Endothelial cell of umbilical vein (primary cell): ENCODE results near the gene TMEM154. TPM values are rescaled to one million over a fixed set of nuclear protein-coding genes. Genes with fewer than 3 reads are reported as not detected.

Experiments
- BruUV-seq: library from RNA; stranded (reverse); fragments of 400-500 nt; replicated peaks from 2 replicates; lab custom pipeline; 2021; lab: Mats Ljungman, UMichigan
- CTCF ChIA-PET: fragments of 300-600, 350-600 bp; sonication (Branson Sonifier 250); formaldehyde crosslinking; loops from one replicate; lab custom pipeline; 2021; ENCODE audit warnings: antibody characterized with exemption, inconsistent platforms; lab: Charles Lee
- POLR2A ChIA-PET: fragments of 300-600, 350-600 bp; sonication (Branson Sonifier 250); formaldehyde crosslinking; loops from one replicate; lab custom pipeline; 2021; ENCODE audit warnings: antibody characterized with exemption, inconsistent platforms; lab: Charles Lee
- DNase-seq: peaks from one replicate; pipeline ENCODE4 v3.0.0-alpha.2; 2011; ENCODE audit warnings: low read depth, low spot score
- FAIRE-seq: peaks from 2 replicates; lab custom pipeline; 2011; peaks lifted over from hg19 to GRCh38; lab: Jason Lieb, UNC
- H2AFZ ChIP-seq: 2 replicates; pipeline ENCODE4 v1.6.0; 2012; ENCODE audit warnings: low read depth, low read length, control low read depth, inconsistent platforms
- H3K27ac ChIP-seq: 2 replicates; pipeline ENCODE4 v1.5.1; 2011; ENCODE audit warnings: low read depth, mild to moderate bottlenecking, control low read depth, low read length, moderate library complexity; ENCODE audit not compliant: insufficient read depth
- H3K27me3 ChIP-seq, 2 experiments: 2 replicates each; pipeline versions ENCODE4 v1.6.0 to v1.6.1; 2011; ENCODE audit warnings: low read length in 2 of 2, mixed read lengths in 1 of 2; ENCODE audit not compliant: control insufficient read depth in 2 of 2, insufficient read depth in 2 of 2
- H3K36me3 ChIP-seq, 2 experiments: 2 replicates in 1 of 2; 3 replicates in 1 of 2; pipeline ENCODE4 v1.5.1; 2011; ENCODE audit warnings: low read length in 2 of 2, mild to moderate bottlenecking in 1 of 2, moderate library complexity in 1 of 2; ENCODE audit not compliant: control insufficient read depth in 2 of 2, insufficient read depth in 2 of 2; ENCODE audit errors: extremely low read depth in 1 of 2
- H3K4me1 ChIP-seq: 3 replicates; pipeline ENCODE4 v1.5.1; 2011; ENCODE audit warnings: mild to moderate bottlenecking, low read length; ENCODE audit not compliant: control insufficient read depth, insufficient read depth; ENCODE audit errors: extremely low read depth
- H3K4me2 ChIP-seq: 2 replicates; pipeline ENCODE4 v1.6.1; 2011; ENCODE audit warnings: low read length, control low read depth, mixed read lengths; ENCODE audit not compliant: insufficient read depth
- H3K4me3 ChIP-seq, 3 experiments: fragments of 200-600 bp in 1 of 3; sonication (generic), shearing (Covaris generic) in 1 of 3; replicated peaks in 1 of 3; 2 replicates each; pipeline ENCODE4 v1.5.1; 2011 to 2016; ENCODE audit warnings: control low read depth in 3 of 3, low read length in 3 of 3, mild to moderate bottlenecking in 2 of 3, inconsistent platforms in 1 of 3, low read depth in 1 of 3, moderate library complexity in 1 of 3; ENCODE audit not compliant: insufficient read depth in 1 of 3
- H3K79me2 ChIP-seq: 2 replicates; pipeline ENCODE4 v1.6.0; 2012; ENCODE audit warnings: low read length, inconsistent platforms; ENCODE audit not compliant: control insufficient read depth, insufficient read depth
- H3K9ac ChIP-seq: replicated peaks from 2 replicates; pipeline ENCODE3; 2011; ENCODE audit warnings: low read length, control low read depth; ENCODE audit not compliant: insufficient read depth; ENCODE audit errors: extremely low read depth
- H3K9me1 ChIP-seq: replicated peaks from 3 replicates; pipeline ENCODE4 v1.6.0; 2011; ENCODE audit warnings: mild to moderate bottlenecking, low read length; ENCODE audit not compliant: control insufficient read depth, insufficient read depth; ENCODE audit errors: extremely low read depth
- H3K9me3 ChIP-seq: replicated peaks from 2 replicates; pipeline ENCODE4 v1.5.1; 2012; ENCODE audit warnings: low read length, inconsistent platforms; ENCODE audit not compliant: control insufficient read depth, insufficient read depth
- H4K20me1 ChIP-seq: replicated peaks from 2 replicates; pipeline ENCODE3; 2011; ENCODE audit warnings: mild to moderate bottlenecking, low read length; ENCODE audit not compliant: control insufficient read depth, insufficient read depth; ENCODE audit errors: extremely low read depth
- CTCF ChIP-seq, 2 donors: IDR thresholded peaks; 1 replicate in 1 of 2; 2 replicates in 1 of 2; pipeline ENCODE4 v1.5.1; 2011; ENCODE audit warnings: low read length in 2 of 2, mild to moderate bottlenecking in 2 of 2, moderate library complexity in 2 of 2, control low read depth in 1 of 2, inconsistent platforms in 1 of 2, low read depth in 1 of 2; ENCODE audit not compliant: insufficient read depth in 1 of 2; ENCODE audit errors: extremely low read depth in 1 of 2
- EZH2 ChIP-seq: IDR thresholded peaks from 2 replicates; pipeline ENCODE4 v1.6.1; 2012; ENCODE audit warnings: borderline replicate concordance, low read depth, mild to moderate bottlenecking, moderate library complexity, low read length, inconsistent platforms; ENCODE audit not compliant: severe bottlenecking
- FOS ChIP-seq: IDR thresholded peaks from 2 replicates; pipeline ENCODE4 v1.6.1; 2011; ENCODE audit warnings: mild to moderate bottlenecking, low read length, moderate library complexity, borderline replicate concordance; ENCODE audit not compliant: insufficient read depth
- GATA2 ChIP-seq: IDR thresholded peaks from 2 replicates; pipeline ENCODE4 v1.7.0; 2011; ENCODE audit warnings: low read depth, mild to moderate bottlenecking, moderate library complexity, mixed read lengths, low read length; ENCODE audit not compliant: insufficient read length, insufficient read depth
- JUN ChIP-seq: IDR thresholded peaks from 2 replicates; pipeline ENCODE4 v1.6.1; 2011; ENCODE audit warnings: borderline replicate concordance, low read depth; ENCODE audit not compliant: insufficient read length, insufficient read depth
- MAX ChIP-seq: IDR thresholded peaks from 2 replicates; pipeline ENCODE4 v1.6.1; 2011; ENCODE audit not compliant: insufficient read depth, insufficient read length
- MYC ChIP-seq: IDR thresholded peaks from one replicate; pipeline ENCODE4 v1.6.1; 2011; ENCODE audit warnings: mild to moderate bottlenecking, low read depth, low read length
- POLR2A ChIP-seq: IDR thresholded peaks from 2 replicates; pipeline ENCODE4 v1.6.1; 2012; ENCODE audit warnings: low read depth, mild to moderate bottlenecking, control low read depth, low read length
- POLR2AphosphoS5 ChIP-seq: IDR thresholded peaks from 2 replicates; pipeline ENCODE4 v1.6.1; 2012; ENCODE audit warnings: low read depth, mild to moderate bottlenecking, control low read depth, low read length, moderate library complexity; ENCODE audit not compliant: insufficient read depth
- dilution Hi-C: fragments of 300-500 bp; cut with MboI; formaldehyde crosslinking; loops from one replicate; pipeline ENCODE4 v1.15.0; 2019; ENCODE audit warnings: low sequenced_read_pairs; ENCODE audit not compliant: extremely low pct_ligation_motif_present
- intact Hi-C: fragments of 100-400 bp; cut with micrococcal nuclease; formaldehyde crosslinking; loops from one replicate; pipeline ENCODE4 v1.10.0; 2022
- polyA plus RNA-seq, 4 experiments: library from polyadenylated mRNA; depleted of rRNA in 3 of 4; stranded (reverse) in 3 of 4; unstranded in 1 of 4; fragments of >200 nt; gene quantifications; 2 replicates each; pipeline versions ENCODE4 v1.2.1 to v1.2.3, GENCODE V29; 2011 to 2012; ENCODE audit warnings: missing spikeins in 1 of 4
- total RNA-seq: library from RNA; stranded (reverse); gene quantifications from 2 replicates; pipeline ENCODE4 v1.2.3, GENCODE V29; 2021

TMEM154 gene
- total and polyA plus RNA-seq, 2 donors (not counting 3 experiments of a cell fraction or from before 2014, with no cell fraction given), result 5.4 to 50.0 TPM

- DNase-seq (no peak), FAIRE-seq (no peak)
- H2AFZ ChIP-seq, result no peak overlapping the region
- H4K20me1 ChIP-seq, result no peaks in the 10 kb centered on the region
- peaks cover 5 to 10% of the 10 kb centered on the region in 2 experiments for H3K27me3 ChIP-seq
- no peaks in the 10 kb centered on the region for H3K4me1 ChIP-seq
- no peak overlapping the region for H3K4me2 ChIP-seq
- no peaks in the 10 kb centered on the region for H3K9me1 ChIP-seq
- no peak overlapping the region for H3K9ac ChIP-seq
- ChIA-PET CTCF (interaction anchor here (0.9 kb wide), 1 partner anchor 227 kb away, joined by 4 read pairs; no protein-coding TSS in a partner anchor), POLR2A (no interaction called here)
- BruUV-seq, result no TSS peak
- dilution Hi-C loops (no loop called here), intact Hi-C loops (no loop called here)
- no peaks in the 10 kb centered on the region for H3K36me3 ChIP-seq
- no peak overlapping the region for H3K27ac ChIP-seq
- H3K4me3 ChIP-seq, result no peak overlapping the region
- no peaks in the 10 kb centered on the region for H3K9me3 ChIP-seq
- no peaks in the 10 kb centered on the region for H3K79me2 ChIP-seq
- TF ChIP-seq MAX (no peak), POLR2A (no peak), FOS (no peak), POLR2AphosphoS5 (no peak), CTCF (IDR thresholded peaks at IDR 0.05; ENCODE audit: extremely low read depth in 1 of 2, insufficient read depth in 1 of 2, low read depth in 1 of 2, low read length in 2 of 2) (no peak), JUN (no peak), MYC (no peak), EZH2 (no peak), GATA2 (no peak)
Observed at GRCh38 chr4:152728343-152728742, 48.5 kb upstream of the TMEM154 start.
